ENCODE results near the gene B4GALT3. TPM values are rescaled to one million over a fixed set of nuclear protein-coding genes. Genes with fewer than 3 reads are reported as not detected.

The B4GALT3 gene
- total and polyA plus RNA-seq, 2 donors (not counting 1 experiment from before 2014, with no cell fraction given): 17.8 to 18.7 TPM

GRCh38 chr1:161196521-161197451, 19.5 kb upstream of the B4GALT3 start:
- no peaks in the 10 kb centered on the region for H4K20me1 ChIP-seq (ENCODE audit: control insufficient read depth, extremely low read depth, insufficient read depth, low read length)
- peak overlapping the region; percentile 34 to 55 (median 44) for H3K4me3 ChIP-seq (replicated peaks in 1 of 4; ENCODE audit: control extremely low read depth in 1 of 4, insufficient read depth in 1 of 4, low read depth in 3 of 4, low read length in 4 of 4)
- H3K9ac ChIP-seq (ENCODE audit: insufficient read depth, low read length): peak overlapping the region; percentile 70
- H3K4me1 ChIP-seq (ENCODE audit: control insufficient read depth, extremely low read depth, insufficient read depth, low read length): peaks cover 49% of the 10 kb centered on the region
- peak overlapping the region; percentile 95 for H3K27ac ChIP-seq (ENCODE audit: insufficient read depth, low read length)
- TF ChIP-seq, protein P1, sequence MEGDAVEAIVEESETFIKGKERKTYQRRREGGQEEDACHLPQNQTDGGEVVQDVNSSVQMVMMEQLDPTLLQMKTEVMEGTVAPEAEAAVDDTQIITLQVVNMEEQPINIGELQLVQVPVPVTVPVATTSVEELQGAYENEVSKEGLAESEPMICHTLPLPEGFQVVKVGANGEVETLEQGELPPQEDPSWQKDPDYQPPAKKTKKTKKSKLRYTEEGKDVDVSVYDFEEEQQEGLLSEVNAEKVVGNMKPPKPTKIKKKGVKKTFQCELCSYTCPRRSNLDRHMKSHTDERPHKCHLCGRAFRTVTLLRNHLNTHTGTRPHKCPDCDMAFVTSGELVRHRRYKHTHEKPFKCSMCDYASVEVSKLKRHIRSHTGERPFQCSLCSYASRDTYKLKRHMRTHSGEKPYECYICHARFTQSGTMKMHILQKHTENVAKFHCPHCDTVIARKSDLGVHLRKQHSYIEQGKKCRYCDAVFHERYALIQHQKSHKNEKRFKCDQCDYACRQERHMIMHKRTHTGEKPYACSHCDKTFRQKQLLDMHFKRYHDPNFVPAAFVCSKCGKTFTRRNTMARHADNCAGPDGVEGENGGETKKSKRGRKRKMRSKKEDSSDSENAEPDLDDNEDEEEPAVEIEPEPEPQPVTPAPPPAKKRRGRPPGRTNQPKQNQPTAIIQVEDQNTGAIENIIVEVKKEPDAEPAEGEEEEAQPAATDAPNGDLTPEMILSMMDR (conservative IDR thresholded peaks at IDR 0.05 in 1 of 2, IDR thresholded peaks at IDR 0.05 in 1 of 2; ENCODE audit: low read depth in 1 of 2, low read length in 2 of 2): no peak
- TF ChIP-seq EZH2 (IDR thresholded peaks at IDR 0.05; ENCODE audit: low read length, missing control alignments): no peak
- H3K79me2 ChIP-seq (ENCODE audit: control insufficient read depth, insufficient read depth, low read length): peaks cover 10% of the 10 kb centered on the region
- peak overlapping the region; percentile 58 for H2AFZ ChIP-seq (ENCODE audit: low read length)
- no peaks in the 10 kb centered on the region for H3K9me3 ChIP-seq (ENCODE audit: control insufficient read depth, insufficient read depth, low read depth, low read length)
- H3K36me3 ChIP-seq (ENCODE audit: control insufficient read depth, insufficient read depth, low read length): peaks cover 10% of the 10 kb centered on the region
- DNase-seq (ENCODE audit: low read depth in 2 of 2): peak; percentile 48 to 72
- H3K27me3 ChIP-seq (ENCODE audit: control insufficient read depth, insufficient read depth, low read length): no peaks in the 10 kb centered on the region
- H3K4me2 ChIP-seq (ENCODE audit: extremely low read depth, insufficient read depth, low read length): peak overlapping the region; percentile 97

GRCh38 chr1:161196111-161196510, 18.8 kb upstream of the B4GALT3 start:
- Histone ChIP-seq H3K9ac (ENCODE audit: insufficient read depth, low read length) (no peak overlapping the region), H3K4me3 (replicated peaks in 1 of 4; ENCODE audit: control extremely low read depth in 1 of 4, insufficient read depth in 1 of 4, low read depth in 3 of 4, low read length in 4 of 4) (no peak overlapping the region), H3K36me3 (ENCODE audit: control insufficient read depth, insufficient read depth, low read length) (peaks cover 13% of the 10 kb centered on the region), H4K20me1 (ENCODE audit: control insufficient read depth, extremely low read depth, insufficient read depth, low read length) (no peaks in the 10 kb centered on the region), H3K9me3 (ENCODE audit: control insufficient read depth, insufficient read depth, low read depth, low read length) (no peaks in the 10 kb centered on the region), H2AFZ (ENCODE audit: low read length) (no peak overlapping the region), H3K27ac (ENCODE audit: insufficient read depth, low read length) (peak overlapping the region; percentile 95), H3K4me2 (ENCODE audit: extremely low read depth, insufficient read depth, low read length) (no peak overlapping the region), H3K4me1 (ENCODE audit: control insufficient read depth, extremely low read depth, insufficient read depth, low read length) (peaks cover 44% of the 10 kb centered on the region), H3K27me3 (ENCODE audit: control insufficient read depth, insufficient read depth, low read length) (no peaks in the 10 kb centered on the region), H3K79me2 (ENCODE audit: control insufficient read depth, insufficient read depth, low read length) (peaks cover 10% of the 10 kb centered on the region)
- TF ChIP-seq EZH2 (IDR thresholded peaks at IDR 0.05; ENCODE audit: low read length, missing control alignments): no peak
- TF ChIP-seq, protein P1 (conservative IDR thresholded peaks at IDR 0.05 in 1 of 2, IDR thresholded peaks at IDR 0.05 in 1 of 2; ENCODE audit: low read depth in 1 of 2, low read length in 2 of 2): no peak
- no peak for DNase-seq (ENCODE audit: low read depth in 2 of 2)

- Histone ChIP-seq H3K36me3 (ENCODE audit: control insufficient read depth, insufficient read depth, low read length) (peaks cover 16% of the 10 kb centered on the region), H3K27me3 (ENCODE audit: control insufficient read depth, insufficient read depth, low read length) (no peaks in the 10 kb centered on the region), H2AFZ (ENCODE audit: low read length) (no peak overlapping the region), H3K27ac (ENCODE audit: insufficient read depth, low read length) (no peak overlapping the region), H3K4me3 (replicated peaks in 1 of 4; ENCODE audit: control extremely low read depth in 1 of 4, insufficient read depth in 1 of 4, low read depth in 3 of 4, low read length in 4 of 4) (no peak overlapping the region), H4K20me1 (ENCODE audit: control insufficient read depth, extremely low read depth, insufficient read depth, low read length) (no peaks in the 10 kb centered on the region), H3K4me2 (ENCODE audit: extremely low read depth, insufficient read depth, low read length) (no peak overlapping the region), H3K79me2 (ENCODE audit: control insufficient read depth, insufficient read depth, low read length) (peaks cover 10% of the 10 kb centered on the region), H3K9me3 (ENCODE audit: control insufficient read depth, insufficient read depth, low read depth, low read length) (no peaks in the 10 kb centered on the region), H3K9ac (ENCODE audit: insufficient read depth, low read length) (no peak overlapping the region), H3K4me1 (ENCODE audit: control insufficient read depth, extremely low read depth, insufficient read depth, low read length) (peaks cover 34% of the 10 kb centered on the region)
- no peak for DNase-seq (ENCODE audit: low read depth in 2 of 2)
- TF ChIP-seq, protein P1 (conservative IDR thresholded peaks at IDR 0.05 in 1 of 2, IDR thresholded peaks at IDR 0.05 in 1 of 2; ENCODE audit: low read depth in 1 of 2, low read length in 2 of 2): no peak
- no peak for TF ChIP-seq EZH2 (IDR thresholded peaks at IDR 0.05; ENCODE audit: low read length, missing control alignments)
Observed at GRCh38 chr1:161195171-161195570, 17.9 kb upstream of the B4GALT3 start.

Measured in fibroblast of lung (primary cell).